ENCODE data around the gene CFAP74. TPM values are rescaled to one million over a fixed set of nuclear protein-coding genes. Genes with fewer than 3 reads are reported as not detected.

Gene CFAP74
- total and polyA plus RNA-seq, 2 of the 13 experiments (the other 11 are each of a cell fraction or from before 2014, with no cell fraction given) = 0.27 to 0.62 TPM

DNA sequence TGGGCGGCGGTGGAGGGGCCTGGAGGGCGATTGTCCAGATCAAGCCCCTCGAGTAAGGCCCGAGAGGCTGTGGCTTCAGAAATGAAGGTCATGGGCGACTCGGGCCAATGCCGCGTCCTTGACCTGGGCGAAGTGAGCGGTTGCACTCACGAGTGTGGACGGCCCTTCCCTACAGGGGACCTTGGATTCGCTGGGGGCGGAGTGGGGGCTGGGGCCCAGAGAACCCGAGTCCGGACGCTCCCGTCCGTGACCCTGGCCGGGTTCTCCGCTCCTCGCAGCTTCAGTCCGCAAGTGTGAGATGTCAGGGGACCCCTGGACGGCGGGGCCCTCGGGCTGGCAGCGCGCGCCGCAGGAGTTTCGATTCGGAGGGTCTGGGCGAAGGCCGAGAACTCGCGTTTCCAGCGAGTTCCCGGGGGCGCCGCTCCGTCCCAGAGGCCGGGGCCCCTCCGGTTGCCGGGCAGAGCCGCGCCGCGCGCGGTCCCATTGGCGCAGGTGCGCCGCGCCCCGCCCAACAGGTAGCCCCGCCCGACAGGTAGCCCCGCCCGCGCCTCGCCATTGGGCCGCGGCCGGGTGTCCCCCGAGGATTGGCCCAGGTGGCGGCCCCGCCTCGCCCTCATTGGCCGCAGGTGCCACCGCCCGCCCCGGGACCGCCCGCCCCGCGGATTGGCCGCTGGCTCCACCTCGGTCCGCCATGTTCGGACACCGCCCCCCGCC lies 46.3 kb upstream of the CFAP74 start, which contains the start of gene PRKCZ (continued):
- TF ChIP-seq ZNF562 (CRISPR knock-in tag; IDR thresholded peaks at IDR 0.05; ENCODE audit: borderline replicate concordance) (no peak), SSRP1 (CRISPR knock-in tag; IDR thresholded peaks at IDR 0.05) (no peak), ZNF557 (CRISPR knock-in tag; IDR thresholded peaks at IDR 0.05) (no peak), ZNF331 (CRISPR knock-in tag; IDR thresholded peaks at IDR 0.05) (no peak), BHLHE40 (IDR thresholded peaks at IDR 0.05; ENCODE audit: low read length) (no peak), BCL3 (CRISPR knock-in tag; IDR thresholded peaks at IDR 0.05) (no peak), ZNF672 (CRISPR knock-in tag; IDR thresholded peaks at IDR 0.05) (no peak), NCOR1 (IDR thresholded peaks at IDR 0.05; ENCODE audit: borderline replicate concordance, low read length) (peak; percentile 41; the same call in 1 of the 2 replicates), ZSCAN9 (CRISPR knock-in tag; IDR thresholded peaks at IDR 0.05; ENCODE audit: borderline replicate concordance) (no peak), ZFAT (CRISPR knock-in tag; conservative IDR thresholded peaks at IDR 0.05) (no peak), KDM6A (CRISPR knock-in tag; IDR thresholded peaks at IDR 0.05; ENCODE audit: low read depth) (no peak), CBX2 (IDR thresholded peaks at IDR 0.05; ENCODE audit: low read depth, low read length) (no peak), CBX2 (CRISPR knock-in tag; IDR thresholded peaks at IDR 0.05; ENCODE audit: low read depth) (no peak), ZNF333 (CRISPR knock-in tag; IDR thresholded peaks at IDR 0.05; ENCODE audit: borderline replicate concordance) (peak; percentile 91), ZSCAN22 (CRISPR knock-in tag; IDR thresholded peaks at IDR 0.05) (no peak), ZIK1 (CRISPR knock-in tag; IDR thresholded peaks at IDR 0.05; ENCODE audit: borderline replicate concordance, low read depth) (no peak), ZNF652 (CRISPR knock-in tag; IDR thresholded peaks at IDR 0.05; ENCODE audit: borderline replicate concordance, low read depth) (no peak), ZNF780A (CRISPR knock-in tag; IDR thresholded peaks at IDR 0.05) (no peak), ZNF580 (CRISPR knock-in tag; IDR thresholded peaks at IDR 0.05; ENCODE audit: borderline replicate concordance, low read depth) (no peak), FOSL2 (CRISPR knock-in tag; IDR thresholded peaks at IDR 0.05) (no peak), ZNF772 (CRISPR knock-in tag; IDR thresholded peaks at IDR 0.05) (peak; percentile 14; the same call in 1 of the 2 replicates), EZH2 (conservative IDR thresholded peaks at IDR 0.05; ENCODE audit: low read depth, low read length) (no peak), ZNF597 (CRISPR knock-in tag; IDR thresholded peaks at IDR 0.05) (no peak), MAZ (IDR thresholded peaks at IDR 0.05; ENCODE audit: borderline replicate concordance, low read depth, low read length) (0 out of 2 replicates have a peak, but pooled peaks have one; percentile 11), MAZ (CRISPR knock-in tag; IDR thresholded peaks at IDR 0.05; ENCODE audit: low read depth) (peak; percentile 55), GABPB1 (CRISPR knock-in tag; IDR thresholded peaks at IDR 0.05) (peak; percentile 65), ZNF570 (CRISPR knock-in tag; IDR thresholded peaks at IDR 0.05; ENCODE audit: borderline replicate concordance) (no peak)
- TF ChIP-seq, protein P1, sequence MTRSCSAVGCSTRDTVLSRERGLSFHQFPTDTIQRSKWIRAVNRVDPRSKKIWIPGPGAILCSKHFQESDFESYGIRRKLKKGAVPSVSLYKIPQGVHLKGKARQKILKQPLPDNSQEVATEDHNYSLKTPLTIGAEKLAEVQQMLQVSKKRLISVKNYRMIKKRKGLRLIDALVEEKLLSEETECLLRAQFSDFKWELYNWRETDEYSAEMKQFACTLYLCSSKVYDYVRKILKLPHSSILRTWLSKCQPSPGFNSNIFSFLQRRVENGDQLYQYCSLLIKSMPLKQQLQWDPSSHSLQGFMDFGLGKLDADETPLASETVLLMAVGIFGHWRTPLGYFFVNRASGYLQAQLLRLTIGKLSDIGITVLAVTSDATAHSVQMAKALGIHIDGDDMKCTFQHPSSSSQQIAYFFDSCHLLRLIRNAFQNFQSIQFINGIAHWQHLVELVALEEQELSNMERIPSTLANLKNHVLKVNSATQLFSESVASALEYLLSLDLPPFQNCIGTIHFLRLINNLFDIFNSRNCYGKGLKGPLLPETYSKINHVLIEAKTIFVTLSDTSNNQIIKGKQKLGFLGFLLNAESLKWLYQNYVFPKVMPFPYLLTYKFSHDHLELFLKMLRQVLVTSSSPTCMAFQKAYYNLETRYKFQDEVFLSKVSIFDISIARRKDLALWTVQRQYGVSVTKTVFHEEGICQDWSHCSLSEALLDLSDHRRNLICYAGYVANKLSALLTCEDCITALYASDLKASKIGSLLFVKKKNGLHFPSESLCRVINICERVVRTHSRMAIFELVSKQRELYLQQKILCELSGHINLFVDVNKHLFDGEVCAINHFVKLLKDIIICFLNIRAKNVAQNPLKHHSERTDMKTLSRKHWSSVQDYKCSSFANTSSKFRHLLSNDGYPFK (CRISPR knock-in tag; IDR thresholded peaks at IDR 0.05; ENCODE audit: borderline replicate concordance) = peak; percentile 33; the same call in 1 of the 2 replicates

Data from HepG2 (cell line).